Stimulated activated CD8-positive, alpha-beta memory T cell treated with anti-CD3 and anti-CD28 coated beads, Interleukin-2, amount 100 ng/mL, for 1 hour (primary cell): ENCODE data around the gene IL3.
"Not testable (repeated sequence)": the region's sequence is repeated elsewhere in the genome, so short reads cannot be mapped to it uniquely, and the experiment has no call there.

Experiments used
- DNase-seq, 2 donors: peaks; one replicate each; pipeline ENCODE4 v3.0.0-alpha.2; 2020; ENCODE audit warnings: low read depth in 2 of 2

IL3 gene

GRCh38 chr5:132093271-132093670 is 32.8 kb downstream of the IL3 start:
- no peak for DNase-seq

- no peak for DNase-seq
Observed at GRCh38 chr5:132094393-132095076, 34.1 kb downstream of the IL3 start.

- no peak for DNase-seq
Observed at GRCh38 chr5:132095077-132095410, 34.6 kb downstream of the IL3 start.

GRCh38 chr5:132095424-132095972 is 35.0 kb downstream of the IL3 start:
- DNase-seq, result no peak

- DNase-seq, result no peak
Observed at GRCh38 chr5:132096904-132097303, 36.4 kb downstream of the IL3 start.

GRCh38 chr5:132098151-132098594 is 37.7 kb downstream of the IL3 start:
- DNase-seq, result no peak

- DNase-seq, result no peak
Observed at GRCh38 chr5:132098621-132099020, 38.2 kb downstream of the IL3 start.

GRCh38 chr5:132099076-132099748 is 38.8 kb downstream of the IL3 start:
- no peak for DNase-seq

GRCh38 chr5:132099905-132100304 is 39.5 kb downstream of the IL3 start:
- no peak for DNase-seq

- DNase-seq, result no peak
Observed at GRCh38 chr5:132100672-132101261, 40.3 kb downstream of the IL3 start.

- no peak for DNase-seq
Observed at GRCh38 chr5:132101385-132101880, 41.0 kb downstream of the IL3 start.

GRCh38 chr5:132102101-132102701 is 41.7 kb downstream of the IL3 start:
- no peak for DNase-seq

- no peak for DNase-seq
Observed at GRCh38 chr5:132102944-132103331, 42.5 kb downstream of the IL3 start.

GRCh38 chr5:132103332-132103951 is 43.0 kb downstream of the IL3 start:
- DNase-seq, result peak; percentile 44 to 53

GRCh38 chr5:132103969-132104391 is 43.5 kb downstream of the IL3 start:
- no peak for DNase-seq

- DNase-seq, result no peak
Observed at GRCh38 chr5:132104556-132104955, 44.1 kb downstream of the IL3 start.

GRCh38 chr5:132105688-132106087 is 45.2 kb downstream of the IL3 start:
- no peak for DNase-seq

- not testable (repeated sequence) for DNase-seq
Observed at GRCh38 chr5:132108495-132108894, 48.0 kb downstream of the IL3 start.

GRCh38 chr5:132108957-132109356 is 48.5 kb downstream of the IL3 start:
- DNase-seq, result not testable (repeated sequence)

- no peak for DNase-seq
Observed at GRCh38 chr5:132109494-132110053, 49.1 kb downstream of the IL3 start.

GRCh38 chr5:132110195-132110594 is 49.7 kb downstream of the IL3 start:
- DNase-seq, result no peak
